Stimulated activated CD4-positive, alpha-beta T cell treated with anti-CD3 and anti-CD28 coated beads, Interleukin-15, amount 100 ng/mL, for 24 hours (primary cell): ENCODE results near the gene KLF13.

Experiments
- DNase-seq: peaks from one replicate; pipeline ENCODE4 v3.0.0-alpha.2; 2020

KLF13 gene

DNA sequence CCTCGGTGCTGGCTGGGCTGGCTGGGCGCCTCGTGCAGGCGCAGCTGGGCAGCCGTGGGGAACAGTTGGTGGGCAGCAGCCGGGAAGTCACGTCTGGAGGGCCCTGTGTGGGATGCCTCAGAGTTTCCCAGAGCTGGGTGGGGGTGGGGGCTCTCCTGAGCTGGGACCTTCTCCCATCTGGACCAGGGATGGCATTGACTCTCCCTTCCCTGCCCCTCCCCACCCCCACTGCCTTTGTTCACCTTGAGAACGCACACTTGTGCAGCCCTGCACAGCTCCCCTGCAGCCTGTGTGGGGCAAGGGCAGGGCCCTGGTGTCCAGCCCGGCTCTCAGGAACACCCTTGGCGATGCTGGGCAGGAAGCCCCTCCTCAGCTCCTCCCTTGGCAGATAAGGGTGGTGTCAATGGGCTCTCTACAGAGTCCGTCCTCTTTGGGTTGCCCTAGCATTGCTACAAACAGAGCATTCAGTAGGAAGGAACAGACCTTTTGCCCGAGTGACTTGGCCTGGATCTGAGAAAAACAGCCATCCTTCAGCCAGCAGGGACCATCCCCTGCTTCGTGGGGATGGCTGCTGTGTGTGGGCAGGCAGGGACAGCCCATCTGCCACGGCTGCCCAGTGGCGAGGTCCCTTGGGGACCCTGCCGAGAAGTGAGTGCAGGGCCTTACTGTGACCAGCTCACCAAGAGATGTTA lies 25.5 kb upstream of the KLF13 start:
- DNase-seq = no peak

DNA sequence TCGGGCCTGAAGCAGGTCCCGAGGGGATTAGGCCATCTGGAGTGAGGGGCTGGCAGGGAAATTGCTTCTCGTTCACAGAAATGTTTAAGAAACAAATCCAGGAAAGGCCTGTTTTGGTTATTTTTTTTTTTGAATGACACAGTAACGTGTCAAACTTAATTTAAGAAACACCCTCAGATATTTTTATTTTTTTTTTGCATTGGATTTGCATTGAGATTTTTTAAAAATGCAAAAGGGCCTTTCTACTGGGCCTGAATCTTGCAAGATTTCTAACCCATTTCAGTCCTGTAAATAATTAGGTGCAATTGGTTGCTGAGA lies 25.0 kb upstream of the KLF13 start:
- no peak for DNase-seq

DNA sequence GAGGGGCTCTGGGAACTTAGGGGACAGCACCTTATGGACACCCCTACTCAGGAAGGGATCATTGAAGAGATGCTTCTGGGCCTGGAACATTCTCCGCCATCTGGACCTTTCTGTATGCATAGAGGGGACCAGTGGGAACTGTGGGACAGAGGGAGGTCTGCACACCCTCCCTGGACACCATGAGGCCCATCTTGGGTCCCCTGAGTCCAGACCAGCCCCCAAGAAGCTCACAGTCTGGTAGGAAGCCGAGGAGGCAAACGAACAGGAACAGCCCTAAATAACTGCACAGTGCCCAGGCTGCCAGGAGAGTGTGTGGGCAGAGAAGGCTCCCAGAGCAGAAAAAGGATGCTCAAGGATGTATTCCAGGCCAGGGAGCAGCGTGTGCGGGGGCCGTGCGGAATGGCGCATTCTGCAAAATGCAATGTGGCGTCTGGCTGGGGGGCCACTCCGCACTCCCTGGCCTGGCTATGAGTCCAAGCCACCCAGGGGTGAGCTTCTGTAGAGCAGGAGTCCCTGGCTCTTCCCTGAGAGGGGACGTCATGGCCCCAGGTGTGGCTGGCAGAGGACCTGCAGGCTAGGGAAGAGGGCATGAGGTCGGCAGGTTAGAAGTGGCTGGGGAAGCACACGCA lies 24.5 kb upstream of the KLF13 start:
- no peak for DNase-seq

DNA sequence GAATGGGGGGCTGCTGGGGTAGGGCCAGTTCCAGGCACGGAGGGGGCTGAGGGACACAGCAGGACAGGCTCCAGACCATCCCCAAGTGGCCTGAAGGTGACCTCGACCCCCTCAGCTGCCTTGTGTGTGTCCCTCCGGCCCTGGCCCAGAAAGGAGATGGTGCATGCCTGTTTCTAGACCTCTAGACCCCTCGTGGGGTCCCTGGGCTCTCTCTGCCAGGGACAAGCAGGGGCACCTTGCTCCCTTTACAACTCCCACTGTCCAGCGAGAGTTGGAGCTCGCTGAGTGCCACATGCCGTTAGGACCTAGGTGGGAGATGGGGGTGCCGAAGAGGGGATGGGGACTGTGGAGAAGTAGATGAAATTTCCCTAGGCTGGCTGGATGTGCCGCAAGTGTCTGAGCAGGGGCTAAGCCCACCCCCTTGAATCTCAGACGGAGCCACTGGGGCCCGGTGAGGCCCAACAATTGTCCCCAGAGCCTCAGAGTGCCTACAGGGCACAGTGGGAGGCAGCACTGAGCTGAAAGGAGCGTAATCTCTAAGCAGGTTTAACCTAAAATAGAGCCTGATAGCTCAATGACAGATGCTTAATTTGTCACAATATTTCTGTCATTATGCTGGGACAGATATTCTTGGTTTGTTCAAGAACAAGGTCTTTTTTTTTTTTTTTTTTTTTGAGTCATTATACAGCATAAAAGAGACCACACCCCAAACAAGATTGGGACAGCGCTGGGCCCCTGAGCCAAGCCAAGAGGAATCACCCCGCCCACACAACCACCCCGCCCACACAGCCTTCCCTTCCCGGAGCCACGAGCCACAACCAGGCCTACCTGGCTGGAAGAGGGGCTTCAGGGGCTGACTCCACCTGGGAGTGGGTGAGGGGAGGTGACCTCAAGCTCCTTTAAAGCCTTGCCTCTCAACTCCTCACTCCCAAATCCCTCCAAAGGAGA lies 23.6 kb upstream of the KLF13 start:
- peak; percentile 41 for DNase-seq

DNA sequence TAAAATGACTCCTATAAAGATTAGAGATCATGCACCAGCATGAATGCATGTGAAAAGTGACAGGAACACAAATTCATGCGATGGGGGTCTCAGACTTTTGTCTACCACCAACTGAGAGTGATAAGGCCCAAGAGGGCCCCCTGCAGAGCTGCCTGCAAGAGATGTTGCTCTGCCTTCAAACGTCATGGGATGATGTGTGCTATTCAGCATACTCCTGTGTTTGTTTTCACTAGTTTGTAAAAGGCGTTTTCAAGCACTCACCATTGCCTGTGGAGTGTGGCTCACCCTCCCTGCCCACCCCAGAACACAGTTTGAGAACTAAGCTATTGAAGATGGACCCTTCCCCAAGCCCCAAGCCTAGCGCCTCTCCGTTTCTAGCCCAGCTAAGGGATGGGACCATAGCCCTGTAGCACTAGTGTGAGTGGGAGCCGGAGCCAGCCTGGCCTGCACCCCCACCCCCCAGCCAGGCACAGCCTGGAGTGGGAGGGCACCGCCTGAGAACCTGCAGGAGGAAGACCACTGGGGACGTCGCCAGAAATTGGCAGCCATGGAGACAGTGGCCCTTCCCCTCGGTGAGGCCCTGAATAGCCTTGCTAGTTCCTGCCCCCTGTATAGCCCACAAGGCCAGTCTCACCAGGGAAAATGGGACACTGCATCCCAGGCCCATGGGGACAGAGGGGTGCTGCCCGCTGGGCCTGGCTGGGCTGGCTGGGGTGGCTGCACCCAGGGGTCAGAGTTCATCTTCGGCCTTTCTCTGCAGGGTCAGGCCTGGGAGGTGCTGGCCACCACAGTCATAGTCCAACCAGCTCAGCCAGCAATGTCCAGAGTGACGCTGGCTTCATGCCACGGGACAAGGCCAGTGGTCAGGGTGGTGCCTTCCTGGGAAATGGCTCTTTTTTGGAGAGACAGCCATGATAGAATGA lies 22.6 kb upstream of the KLF13 start:
- DNase-seq = no peak

DNA sequence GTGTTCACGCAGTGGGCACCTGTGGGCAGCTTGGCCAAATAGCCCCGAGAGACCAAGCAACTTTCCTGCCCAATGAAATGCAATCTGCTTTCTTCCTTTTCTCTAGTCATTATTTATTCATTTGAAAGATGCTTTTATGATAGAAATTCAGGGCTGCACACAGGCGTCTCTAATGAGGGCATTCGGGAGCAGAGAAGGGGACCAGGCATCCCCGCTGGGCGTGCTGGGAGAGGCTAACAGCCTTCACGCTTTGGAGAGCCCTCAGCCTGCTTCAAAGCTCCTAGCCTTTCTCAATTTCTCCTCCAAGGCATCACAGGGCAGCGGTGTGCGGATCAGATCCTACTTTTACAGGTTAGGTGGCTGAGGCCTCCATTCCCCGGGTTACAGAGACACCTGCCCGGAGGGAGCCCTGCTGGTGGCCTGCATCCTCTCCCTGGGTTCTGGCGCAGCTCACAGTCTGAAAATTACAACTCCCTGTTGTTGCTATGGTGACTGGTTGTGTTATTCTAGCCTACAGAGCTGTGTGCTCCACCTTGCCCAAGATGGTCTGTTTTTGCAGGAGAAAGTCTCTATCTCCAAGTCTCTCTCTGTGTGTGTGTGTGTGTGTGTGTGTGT lies 21.8 kb upstream of the KLF13 start:
- no peak for DNase-seq

DNA sequence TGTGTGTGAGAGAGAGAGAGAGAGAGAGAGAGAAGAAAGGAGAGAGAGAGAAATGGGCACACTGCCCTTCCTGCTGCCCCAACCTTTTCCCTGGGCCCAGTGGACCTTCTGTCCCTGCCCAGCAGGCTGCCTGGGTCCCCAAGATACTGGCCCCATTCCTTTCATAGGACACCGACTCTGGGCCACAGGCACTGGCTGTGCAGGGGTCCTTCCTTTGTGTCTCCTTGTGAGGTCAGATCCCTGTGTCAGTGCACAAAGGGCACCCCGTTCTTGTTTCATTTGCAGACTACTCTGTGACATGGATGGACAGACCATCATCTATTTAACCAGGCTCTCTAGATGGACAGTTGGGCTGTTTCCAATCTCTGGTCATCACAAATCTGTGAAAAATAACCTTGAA lies 21.3 kb upstream of the KLF13 start:
- DNase-seq = no peak

DNA sequence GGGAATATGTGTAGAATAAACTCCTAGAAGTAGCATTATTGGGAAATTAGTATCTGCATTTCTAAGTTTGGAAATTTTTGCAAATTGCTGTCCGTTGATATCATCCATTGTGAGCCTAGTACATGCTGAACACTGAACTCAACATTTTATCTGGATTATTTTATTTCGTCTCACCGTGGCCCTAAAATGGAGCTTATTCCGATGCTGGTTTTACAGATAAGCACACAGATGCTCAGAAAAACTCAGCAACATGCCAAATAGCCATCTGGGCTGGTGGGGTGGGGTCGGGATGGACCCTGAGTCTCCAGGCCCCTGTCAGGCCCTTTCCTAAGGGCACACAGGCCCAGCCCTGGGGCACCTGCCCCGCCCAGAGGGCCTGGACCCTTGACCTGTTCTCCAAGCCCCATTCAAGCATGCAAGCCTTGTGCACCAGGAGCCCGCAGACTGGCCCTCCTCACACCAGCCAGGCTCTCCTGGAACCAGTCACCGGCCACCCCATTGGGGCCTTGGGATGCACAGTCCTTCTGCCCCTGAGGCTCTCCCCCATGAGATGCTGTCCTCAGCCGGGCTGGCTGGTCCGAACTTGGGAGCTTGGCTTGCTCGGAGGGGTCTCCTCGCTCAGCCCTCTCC lies 20.7 kb upstream of the KLF13 start:
- DNase-seq = no peak

DNA sequence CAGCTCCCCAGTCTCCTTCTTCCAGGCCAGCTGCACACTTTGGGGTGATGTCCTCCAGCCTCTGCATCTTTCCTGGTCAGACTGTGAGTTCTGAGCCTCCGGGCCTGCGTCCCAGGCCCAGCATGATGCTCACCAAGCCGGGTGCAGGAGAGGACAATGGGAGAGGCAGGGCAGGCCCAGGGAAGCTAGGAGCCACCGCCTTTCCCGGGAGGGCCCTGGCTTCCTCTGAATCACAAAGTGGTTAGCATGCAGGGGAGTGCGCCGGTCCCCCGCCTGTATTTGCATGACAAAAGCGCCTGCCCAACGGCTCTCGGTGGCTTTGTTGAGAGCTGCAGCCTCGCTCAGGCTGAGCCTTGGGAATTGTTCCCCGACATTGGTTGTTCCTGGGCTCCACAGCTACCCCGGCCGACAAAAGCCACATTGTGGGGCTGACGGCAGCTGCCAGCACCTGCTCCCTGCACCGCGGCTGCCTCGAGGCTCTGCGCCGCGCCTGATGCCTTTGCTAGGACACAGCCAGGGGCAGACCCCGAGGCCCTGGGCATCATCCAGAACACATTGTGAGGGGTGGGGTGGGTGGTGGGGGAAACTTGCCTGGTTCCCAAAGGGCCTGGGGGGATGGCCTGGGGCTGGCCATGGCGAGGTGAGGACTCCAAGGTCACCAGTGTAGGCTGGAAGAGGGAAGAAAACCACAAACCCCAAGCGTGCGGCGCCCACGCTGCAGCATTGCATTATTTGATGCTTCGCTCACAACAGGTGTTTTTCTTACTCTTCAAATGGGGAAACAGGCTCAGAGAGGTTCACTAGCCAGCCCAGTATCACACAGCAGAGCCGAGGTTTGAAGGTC lies 20.0 kb upstream of the KLF13 start:
- no peak for DNase-seq

DNA sequence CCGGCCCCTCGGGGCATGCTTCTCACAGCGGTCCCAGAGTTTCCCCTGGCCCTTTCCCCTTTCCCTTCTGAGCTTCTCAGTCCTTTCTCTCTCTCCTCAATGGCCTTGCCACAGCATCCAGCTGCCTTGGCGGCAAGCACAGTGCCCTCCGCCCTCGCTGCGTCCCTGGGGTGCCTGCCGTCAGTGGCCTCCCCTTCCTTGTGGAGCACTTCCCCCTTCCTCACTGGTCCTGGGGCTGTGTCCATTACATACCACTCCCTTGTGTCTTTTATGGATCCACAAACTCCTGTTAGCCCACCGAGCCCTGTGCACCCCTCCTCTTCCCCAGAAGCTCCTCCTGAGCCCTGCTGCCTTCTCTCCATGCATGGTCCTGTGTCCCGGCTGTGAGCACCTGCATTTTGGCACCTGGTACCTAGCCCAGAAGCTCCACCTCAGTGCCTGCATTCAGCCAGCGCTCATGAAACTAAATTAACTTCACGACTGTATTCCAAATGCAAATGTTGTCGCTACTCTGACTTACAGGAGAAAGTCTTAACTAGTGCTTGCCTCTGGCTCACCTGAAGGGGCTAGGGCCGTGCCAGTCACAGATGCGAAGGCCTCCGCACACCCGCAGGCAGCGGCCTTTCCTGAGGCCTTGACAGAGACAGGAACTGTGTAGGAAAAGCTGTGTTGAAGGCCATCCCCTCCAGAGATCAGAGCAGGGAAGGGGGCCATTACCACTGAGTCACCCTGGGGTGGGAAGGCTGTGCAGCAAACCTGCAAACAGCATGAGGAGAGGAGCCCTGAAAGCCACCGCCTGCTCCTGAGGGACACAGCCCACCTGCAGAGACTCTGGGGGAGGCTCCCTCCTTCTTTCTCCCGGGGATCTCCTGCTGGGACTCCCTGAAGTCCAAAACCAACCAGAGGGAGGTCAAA lies 19.1 kb upstream of the KLF13 start:
- DNase-seq = no peak

DNA sequence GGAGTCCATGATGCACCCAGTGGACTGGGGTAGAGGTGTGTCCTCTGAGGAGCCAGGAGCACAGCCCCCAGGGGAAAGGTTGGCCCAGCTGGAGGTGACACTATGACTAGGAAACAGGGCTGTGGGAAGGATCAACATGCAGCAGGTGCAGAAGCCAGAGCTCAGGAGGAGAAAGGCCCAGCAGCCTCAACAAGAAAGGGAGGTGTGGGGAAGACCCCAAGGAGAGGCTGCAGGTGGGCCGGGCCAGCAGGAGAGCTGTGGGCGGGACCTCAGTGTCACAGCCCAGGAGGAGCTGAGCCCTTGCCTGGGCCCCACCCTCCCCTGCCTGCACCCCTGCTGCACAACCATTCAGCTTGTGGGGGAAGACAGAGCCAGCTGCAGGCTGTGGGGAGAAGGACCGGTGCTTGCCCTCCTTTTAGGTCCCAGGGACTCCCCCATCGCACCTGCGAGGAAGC lies 18.4 kb upstream of the KLF13 start:
- DNase-seq = no peak

DNA sequence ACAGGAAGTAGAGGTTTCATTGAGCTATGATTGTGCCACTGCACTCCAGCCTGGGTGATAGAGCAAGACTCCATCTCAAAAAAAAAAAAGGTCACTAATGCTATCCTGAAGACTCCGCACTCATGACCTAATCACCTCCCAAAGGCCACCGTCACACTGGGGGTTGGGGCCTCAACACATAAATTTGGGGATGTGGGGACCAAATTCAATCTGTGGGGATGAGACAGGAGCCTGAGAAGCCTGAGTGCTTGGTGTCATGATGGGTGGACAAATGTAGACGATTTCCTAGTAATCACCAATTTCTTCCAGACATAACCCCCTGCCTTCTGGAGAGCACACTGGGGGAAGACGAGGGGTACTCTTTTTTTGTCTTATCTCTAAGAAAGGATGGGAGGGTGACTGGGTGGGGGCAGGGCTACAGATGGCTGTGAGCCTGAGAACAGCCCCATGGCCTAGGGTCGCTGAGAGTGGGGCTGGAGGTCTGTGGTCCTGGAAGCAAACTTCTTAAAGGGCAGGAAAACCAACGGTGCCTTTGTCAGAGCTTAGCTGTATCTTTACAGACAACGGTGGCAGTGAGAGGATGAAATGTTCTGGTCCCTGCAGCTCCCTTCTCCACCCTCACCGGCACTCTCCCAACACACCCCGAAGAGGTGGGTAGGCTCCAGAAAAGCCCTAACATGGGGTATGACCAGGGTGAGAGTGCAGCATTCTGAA lies 16.6 kb upstream of the KLF13 start:
- DNase-seq = no peak

DNA sequence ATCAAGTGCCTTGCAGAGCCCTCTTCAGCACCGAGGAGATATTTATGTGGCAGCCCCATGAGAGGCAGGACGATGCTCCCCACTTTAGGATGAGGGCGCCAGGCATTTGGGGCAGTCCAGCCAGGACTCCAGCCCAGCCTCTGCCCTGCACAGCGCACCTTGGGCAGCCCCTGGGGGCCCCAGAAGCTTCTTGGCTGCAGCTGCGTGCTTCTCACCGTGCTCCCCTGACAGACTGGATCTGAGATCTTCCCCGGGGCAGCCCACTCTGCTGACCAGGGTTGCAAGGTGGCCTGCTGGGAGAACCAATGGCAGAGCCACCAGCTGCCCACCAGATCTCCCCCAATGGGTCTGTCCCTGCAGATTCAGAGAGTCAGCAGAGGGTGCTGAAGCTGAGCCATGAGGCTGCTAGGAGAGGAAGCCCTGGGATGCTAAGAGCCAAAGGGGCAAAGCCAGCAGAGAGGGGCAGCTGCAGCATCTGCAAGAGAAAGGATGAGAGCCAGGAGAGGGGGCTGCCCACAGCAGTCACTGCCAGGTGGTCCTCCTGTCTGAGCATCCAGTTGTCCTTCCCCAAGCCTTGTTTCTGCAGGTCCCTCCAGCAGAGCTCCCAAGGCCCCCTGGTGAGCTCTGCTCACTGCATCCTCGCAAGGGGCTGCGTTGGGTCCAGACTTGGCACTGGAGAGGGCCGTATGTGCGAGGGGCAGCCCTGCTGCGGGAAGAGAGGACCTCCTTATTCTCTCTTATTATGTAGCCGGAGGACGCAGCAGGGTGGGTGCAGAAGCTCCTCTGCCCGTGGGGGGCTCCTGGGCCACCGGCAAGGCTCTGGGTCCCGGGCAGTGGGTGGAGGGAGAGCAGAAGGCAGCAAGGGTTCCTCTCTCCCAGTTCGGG lies 14.7 kb upstream of the KLF13 start:
- DNase-seq = no peak

DNA sequence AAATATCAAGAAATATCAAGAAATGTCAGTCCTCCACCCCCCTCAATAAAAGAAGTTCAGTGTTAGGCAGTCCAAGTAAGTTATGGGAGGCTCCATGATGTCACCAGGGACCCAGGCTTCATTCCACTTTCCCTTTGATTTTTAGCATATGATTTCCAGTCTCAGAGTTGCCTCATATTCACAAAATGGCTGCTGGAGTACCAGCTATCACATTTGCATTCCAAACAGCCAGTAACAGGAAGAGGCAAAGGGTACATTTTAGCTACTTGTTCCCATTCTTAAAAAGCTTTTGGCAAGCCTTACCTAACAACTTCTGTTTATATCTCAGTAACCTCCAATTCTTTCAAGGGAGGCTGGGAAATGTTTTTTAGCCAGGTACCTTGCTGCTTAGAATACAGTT lies 13.4 kb upstream of the KLF13 start:
- DNase-seq = no peak

DNA sequence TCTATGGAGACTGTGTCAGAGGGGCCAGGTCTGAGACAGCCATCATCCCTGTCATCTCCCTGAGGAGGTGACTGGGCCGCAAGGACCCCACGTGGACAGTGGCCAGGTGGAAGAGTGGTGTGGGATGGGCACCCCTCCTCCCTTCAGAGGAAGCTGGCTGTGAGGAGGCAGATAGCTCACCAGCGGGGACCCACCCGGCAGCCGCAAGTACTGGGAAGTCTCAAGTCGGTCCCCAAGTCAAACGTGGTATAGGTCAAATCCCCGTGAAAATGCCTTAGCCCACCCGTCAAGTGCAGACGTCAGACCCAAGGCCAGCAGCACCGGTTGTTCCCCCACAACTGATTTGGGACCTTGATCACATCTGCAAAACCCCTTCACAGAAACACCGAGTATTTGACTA lies 12.3 kb upstream of the KLF13 start:
- no peak for DNase-seq

DNA sequence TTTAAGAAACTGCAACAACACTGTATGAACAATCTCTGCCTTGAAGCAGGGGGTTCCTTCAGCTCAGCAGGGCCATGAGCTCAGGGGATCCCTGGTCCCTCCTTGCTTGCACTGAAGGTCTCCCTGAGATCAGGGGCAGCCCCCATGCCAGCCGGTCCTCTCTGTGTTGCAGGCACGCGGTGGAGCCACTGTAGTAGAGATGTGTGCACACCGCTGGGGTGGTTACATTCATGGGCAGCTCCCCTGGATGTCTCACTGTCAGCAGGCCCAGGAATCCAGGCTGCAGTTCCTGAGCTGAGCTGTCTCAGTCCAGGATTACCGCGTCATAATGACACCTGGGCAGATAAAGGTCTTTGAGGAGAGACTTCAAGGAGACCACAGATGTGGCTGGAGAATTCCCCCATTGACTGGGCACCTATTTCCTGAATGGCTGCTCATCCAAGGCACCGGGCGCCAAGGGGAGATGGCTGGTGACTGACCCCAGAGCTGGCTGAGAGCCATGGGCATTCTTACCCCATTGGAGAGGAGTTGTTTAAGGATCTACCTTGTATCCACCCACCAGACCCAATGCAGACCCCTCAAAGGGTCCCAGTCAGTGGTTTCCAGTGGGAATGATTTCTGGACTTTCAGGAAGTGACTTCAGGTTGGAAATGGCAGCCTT lies 10.4 kb upstream of the KLF13 start:
- DNase-seq = no peak

DNA sequence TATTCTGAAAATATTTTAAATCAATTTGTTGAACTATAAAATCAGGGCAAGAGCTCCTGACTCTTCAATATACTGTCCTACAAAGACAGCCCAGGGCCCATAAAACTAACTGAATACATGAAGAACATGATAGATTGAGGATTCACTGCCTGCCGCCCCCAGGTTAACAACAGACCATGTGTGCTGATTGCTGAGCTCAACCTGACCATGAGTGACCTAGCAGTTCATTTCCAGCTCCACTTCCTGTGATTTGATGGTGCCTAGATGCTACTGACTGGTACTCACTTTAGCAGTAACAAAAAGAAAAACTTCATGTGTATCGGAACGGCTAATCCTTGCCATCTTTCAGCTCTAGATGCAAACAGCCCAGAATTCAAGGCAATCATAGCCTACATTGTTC lies 9.6 kb upstream of the KLF13 start:
- no peak for DNase-seq
